ENCODE measurements around the gene RHOB.
A peak's percentile ranks its signal among the peaks of the same experiment; 100 is the strongest.

RHOB gene

GRCh38 chr2:20440001-20440560, 6.8 kb upstream of the RHOB start:
- TF ChIP-seq CTCF (conservative IDR thresholded peaks at IDR 0.05) (no peak), ZFX (IDR thresholded peaks at IDR 0.05) (no peak)
- no peak overlapping the region for H3K27ac ChIP-seq

GRCh38 chr2:20443276-20443920, 3.5 kb upstream of the RHOB start:
- TF ChIP-seq ZFX (IDR thresholded peaks at IDR 0.05) (no peak), CTCF (conservative IDR thresholded peaks at IDR 0.05) (peak; percentile 69)
- H3K27ac ChIP-seq: peak overlapping the region; percentile 51

GRCh38 chr2:20444101-20444992, 2.5 kb upstream of the RHOB start:
- H3K27ac ChIP-seq: peak overlapping the region; percentile 58
- TF ChIP-seq CTCF (conservative IDR thresholded peaks at IDR 0.05) (no peak), ZFX (IDR thresholded peaks at IDR 0.05) (no peak)

GRCh38 chr2:20444993-20445910, 1.6 kb upstream of the RHOB start:
- TF ChIP-seq ZFX (IDR thresholded peaks at IDR 0.05) (no peak), CTCF (conservative IDR thresholded peaks at IDR 0.05) (no peak)
- peak overlapping the region; percentile 58 for H3K27ac ChIP-seq

GRCh38 chr2:20446255-20446916, 488 bp upstream of the RHOB start:
- H3K27ac ChIP-seq: peak overlapping the region; percentile 97
- no peak for TF ChIP-seq ZFX (IDR thresholded peaks at IDR 0.05)
- TF ChIP-seq CTCF (conservative IDR thresholded peaks at IDR 0.05): no peak

- peak overlapping the region; percentile 97 for H3K27ac ChIP-seq
- TF ChIP-seq CTCF (conservative IDR thresholded peaks at IDR 0.05): 0 out of 2 replicates have a peak, but pooled peaks have one; percentile 12
- no peak for TF ChIP-seq ZFX (IDR thresholded peaks at IDR 0.05)
Observed at GRCh38 chr2:20447437-20448245, 767 bp downstream of the RHOB start.

All from C4-2B (cell line).